Germinal center (tissue), 1 donor: ENCODE measurements around the gene SIMC1.
"Not testable (repeated sequence)": the region's sequence is repeated elsewhere in the genome, so short reads cannot be mapped to it uniquely, and the experiment has no call there.

Experiments used
- DNase-seq: peaks from one replicate; pipeline ENCODE4 v3.0.0; 2012; ENCODE audit warnings: mixed read lengths, low spot score

SIMC1 gene

GRCh38 chr5:176216393-176216916, 21.8 kb upstream of the SIMC1 start:
- not testable (repeated sequence) for DNase-seq

GRCh38 chr5:176217188-176217729, 21.0 kb upstream of the SIMC1 start:
- not testable (repeated sequence) for DNase-seq

- DNase-seq = not testable (repeated sequence)
Measured at GRCh38 chr5:176217764-176218163, 20.5 kb upstream of the SIMC1 start.

GRCh38 chr5:176222006-176222405, 16.2 kb upstream of the SIMC1 start:
- not testable (repeated sequence) for DNase-seq

GRCh38 chr5:176228358-176228757, 9.9 kb upstream of the SIMC1 start:
- not testable (repeated sequence) for DNase-seq

- not testable (repeated sequence) for DNase-seq
Measured at GRCh38 chr5:176233253-176233652, 5.0 kb upstream of the SIMC1 start.

- DNase-seq = peak; percentile 2
Measured at GRCh38 chr5:176235155-176235554, 3.1 kb upstream of the SIMC1 start.

- DNase-seq = not testable (repeated sequence)
Measured at GRCh38 chr5:176238645-176239283, 540 bp downstream of the SIMC1 start.

- DNase-seq = not testable (repeated sequence)
Measured at GRCh38 chr5:176239304-176239703, 1.1 kb downstream of the SIMC1 start.

- not testable (repeated sequence) for DNase-seq
Measured at GRCh38 chr5:176244318-176244717, 6.1 kb downstream of the SIMC1 start.

GRCh38 chr5:176245074-176245473, 6.8 kb downstream of the SIMC1 start:
- not testable (repeated sequence) for DNase-seq

- DNase-seq = not testable (repeated sequence)
Measured at GRCh38 chr5:176245489-176245888, 7.3 kb downstream of the SIMC1 start.

- not testable (repeated sequence) for DNase-seq
Measured at GRCh38 chr5:176250691-176251090, 12.5 kb downstream of the SIMC1 start.

- not testable (repeated sequence) for DNase-seq
Measured at GRCh38 chr5:176252171-176252570, 13.9 kb downstream of the SIMC1 start.

GRCh38 chr5:176253370-176254065, 15.3 kb downstream of the SIMC1 start:
- DNase-seq = not testable (repeated sequence)

- not testable (repeated sequence) for DNase-seq
Measured at GRCh38 chr5:176254066-176254393, 15.8 kb downstream of the SIMC1 start.

- DNase-seq = not testable (repeated sequence)
Measured at GRCh38 chr5:176257871-176258505, 19.8 kb downstream of the SIMC1 start.

- not testable (repeated sequence) for DNase-seq
Measured at GRCh38 chr5:176260682-176261081, 22.5 kb downstream of the SIMC1 start.

- not testable (repeated sequence) for DNase-seq
Measured at GRCh38 chr5:176266448-176266847, 28.2 kb downstream of the SIMC1 start.

- not testable (repeated sequence) for DNase-seq
Measured at GRCh38 chr5:176289018-176289417, 50.8 kb downstream of the SIMC1 start.

GRCh38 chr5:176290057-176290840, 52.0 kb downstream of the SIMC1 start:
- DNase-seq = not testable (repeated sequence)

GRCh38 chr5:176305356-176305755, 67.1 kb downstream of the SIMC1 start:
- DNase-seq = not testable (repeated sequence)
